Neuronal stem cell (in vitro differentiated cells): Measurements from ENCODE around the gene TRIAP1.
"Not testable (repeated sequence)": the region's sequence is repeated elsewhere in the genome, so short reads cannot be mapped to it uniquely, and the experiment has no call there.

ENCODE experiments used
- DNase-seq: peaks from one replicate; pipeline ENCODE4 v3.0.0-alpha.2; 2013; ENCODE audit warnings: low spot score
- H2AFZ ChIP-seq: one replicate; pipeline ENCODE4 v1.6.1; 2013; ENCODE audit warnings: mild to moderate bottlenecking, low read length, inconsistent platforms
- H2AK5ac ChIP-seq: 2 replicates; pipeline ENCODE4 v1.6.1; 2013; ENCODE audit warnings: low read depth, mild to moderate bottlenecking, inconsistent platforms, low read length, moderate library complexity, mixed read lengths
- H2BK120ac ChIP-seq: 2 replicates; pipeline ENCODE4 v1.6.1; 2013; ENCODE audit warnings: low read depth, mild to moderate bottlenecking, inconsistent platforms, low read length, moderate library complexity, mixed read lengths
- H2BK12ac ChIP-seq: one replicate; pipeline ENCODE4 v1.6.1; 2013; ENCODE audit warnings: low read length, inconsistent platforms
- H2BK15ac ChIP-seq: 2 replicates; pipeline ENCODE4 v1.6.1; 2013; ENCODE audit warnings: mild to moderate bottlenecking, low read length, inconsistent platforms, mixed read lengths
- H2BK5ac ChIP-seq: one replicate; pipeline ENCODE4 v1.6.1; 2013; ENCODE audit warnings: inconsistent platforms, mild to moderate bottlenecking, low read length, moderate library complexity
- H3K14ac ChIP-seq: one replicate; pipeline ENCODE4 v1.6.1; 2013; ENCODE audit warnings: low read length, inconsistent platforms
- H3K18ac ChIP-seq: 2 replicates; pipeline ENCODE4 v1.6.1; 2013; ENCODE audit warnings: low read length, inconsistent platforms
- H3K23ac ChIP-seq: 2 replicates; pipeline ENCODE4 v1.6.1; 2013; ENCODE audit warnings: low read depth, mild to moderate bottlenecking, mixed read lengths, low read length, inconsistent platforms; ENCODE audit not compliant: poor library complexity
- H3K27ac ChIP-seq: replicated peaks from 3 replicates; pipeline ENCODE4 v1.5.1; 2013; ENCODE audit warnings: low read length, inconsistent platforms
- H3K27me3 ChIP-seq, 3 experiments: 2 replicates each; pipeline ENCODE4 v1.6.1; 2013; ENCODE audit warnings: low read length in 3 of 3, mild to moderate bottlenecking in 2 of 3, inconsistent platforms in 1 of 3, low read depth in 1 of 3, mixed read lengths in 1 of 3, moderate library complexity in 1 of 3; ENCODE audit not compliant: control insufficient read depth in 3 of 3, insufficient read depth in 3 of 3
- H3K36me3 ChIP-seq, 2 donors: replicated peaks in 1 of 2; 2 replicates each; pipeline ENCODE4 v1.6.1; 2013; ENCODE audit warnings: low read length in 2 of 2; ENCODE audit not compliant: control insufficient read depth in 2 of 2, insufficient read depth in 2 of 2
- H3K4ac ChIP-seq: 2 replicates; pipeline ENCODE4 v1.6.1; 2013; ENCODE audit warnings: inconsistent platforms, mild to moderate bottlenecking, low read length, moderate library complexity
- H3K4me1 ChIP-seq, 2 donors: 1 replicate in 1 of 2; 2 replicates in 1 of 2; pipeline ENCODE4 v1.6.1; 2013; ENCODE audit warnings: low read length in 2 of 2, low read depth in 1 of 2; ENCODE audit not compliant: control insufficient read depth in 2 of 2, insufficient read depth in 1 of 2
- H3K4me2 ChIP-seq: one replicate; pipeline ENCODE4 v1.6.1; 2013; ENCODE audit warnings: mild to moderate bottlenecking, low read length, inconsistent platforms; ENCODE audit not compliant: insufficient read depth, poor library complexity, severe bottlenecking
- H3K4me3 ChIP-seq, 2 donors: 2 replicates each; pipeline ENCODE4 v1.5.1; 2013; ENCODE audit warnings: low read length in 2 of 2, mild to moderate bottlenecking in 2 of 2, inconsistent platforms in 1 of 2, moderate library complexity in 1 of 2
- H3K79me1 ChIP-seq: one replicate; pipeline ENCODE4 v1.6.1; 2013; ENCODE audit warnings: low read depth, mild to moderate bottlenecking, inconsistent platforms, low read length, moderate library complexity
- H3K9ac ChIP-seq: one replicate; pipeline ENCODE4 v1.6.1; 2013; ENCODE audit warnings: mild to moderate bottlenecking, low read depth, low read length, inconsistent platforms; ENCODE audit not compliant: poor library complexity
- H3K9me3 ChIP-seq, 2 donors: replicated peaks in 1 of 2; 2 replicates each; pipeline versions ENCODE3 to v1.6.1; 2013; ENCODE audit warnings: low read length in 2 of 2, mild to moderate bottlenecking in 2 of 2, inconsistent platforms in 1 of 2, low read depth in 1 of 2, mixed read lengths in 1 of 2, moderate library complexity in 1 of 2; ENCODE audit not compliant: control insufficient read depth in 2 of 2, insufficient read depth in 1 of 2
- H4K8ac ChIP-seq: one replicate; pipeline ENCODE4 v1.6.1; 2013; ENCODE audit warnings: low read depth, mild to moderate bottlenecking, inconsistent platforms, low read length, moderate library complexity
- H4K91ac ChIP-seq: one replicate; pipeline ENCODE4 v1.6.1; 2013; ENCODE audit warnings: low read length, low read depth, mild to moderate bottlenecking, inconsistent platforms; ENCODE audit not compliant: poor library complexity
- WGBS, 2 donors: extraction: QIAGEN DNeasy Blood & Tissue Kit; methylation state at CpG; one replicate each; pipeline ENCODE4 v1.1.7; 2013; ENCODE audit warnings: missing lambda C conversion rate in 2 of 2, mixed read lengths in 1 of 2; ENCODE audit not compliant: insufficient read length in 2 of 2, insufficient replicate concordance in 1 of 2; ENCODE audit errors: extremely low coverage in 2 of 2; 5-methylcytosine and 5-hydroxymethylcytosine counted together

The TRIAP1 gene

GRCh38 chr12:120455302-120455701 lies 9.1 kb upstream of the TRIAP1 start:
- Histone ChIP-seq H4K91ac (no peak overlapping the region), H3K27ac (no peak overlapping the region), H3K79me1 (no peaks in the 10 kb centered on the region), H2BK5ac (no peak overlapping the region), H3K4me2 (no peak overlapping the region), H2BK15ac (no peak overlapping the region), H3K9me3 (no peaks in the 10 kb centered on the region), H2AK5ac (no peak overlapping the region), H3K23ac (no peak overlapping the region), H3K4ac (no peak overlapping the region), H3K4me3 (no peak overlapping the region), H3K18ac (no peak overlapping the region), H3K36me3 (peaks cover 30 to 89% of the 10 kb centered on the region in 2 donors), H4K8ac (no peak overlapping the region), H2BK12ac (no peak overlapping the region), H3K14ac (no peak overlapping the region), H2AFZ (no peak overlapping the region), H3K9ac (no peak overlapping the region), H3K4me1 (no peaks in the 10 kb centered on the region), H2BK120ac (no peak overlapping the region), H3K27me3 (no peaks in the 10 kb centered on the region)
- WGBS, 2 donors: no CpG with 5 or more reads among the region's 7 CpGs
- no peak for DNase-seq

- Histone ChIP-seq H2BK5ac (no peak overlapping the region), H3K18ac (no peak overlapping the region), H4K91ac (no peak overlapping the region), H2BK15ac (no peak overlapping the region), H3K4me1 (no peaks in the 10 kb centered on the region), H3K9me3 (no peaks in the 10 kb centered on the region), H3K4me3 (no peak overlapping the region), H3K27me3 (no peaks in the 10 kb centered on the region), H2AFZ (no peak overlapping the region), H2AK5ac (no peak overlapping the region), H3K36me3 (peaks cover 21 to 89% of the 10 kb centered on the region in 2 donors), H3K14ac (no peak overlapping the region), H3K9ac (no peak overlapping the region), H2BK12ac (no peak overlapping the region), H3K23ac (no peak overlapping the region), H3K79me1 (no peaks in the 10 kb centered on the region), H3K4ac (no peak overlapping the region), H2BK120ac (no peak overlapping the region), H3K27ac (no peak overlapping the region), H4K8ac (no peak overlapping the region), H3K4me2 (no peak overlapping the region)
- WGBS, 2 donors: no CpG with 5 or more reads among the region's 4 CpGs
- DNase-seq: no peak
These were observed 7.8 kb upstream of the TRIAP1 start for GRCh38 chr12:120453977-120454376.

- Histone ChIP-seq H4K8ac (no peak overlapping the region), H3K27ac (no peak overlapping the region), H3K14ac (no peak overlapping the region), H3K9me3 (no peaks in the 10 kb centered on the region), H2BK15ac (no peak overlapping the region), H2BK12ac (no peak overlapping the region), H2AFZ (no peak overlapping the region), H2BK5ac (no peak overlapping the region), H3K23ac (no peak overlapping the region), H3K4me2 (no peak overlapping the region), H3K18ac (no peak overlapping the region), H2AK5ac (no peak overlapping the region), H3K79me1 (no peaks in the 10 kb centered on the region), H3K9ac (no peak overlapping the region), H3K4me1 (no peaks in the 10 kb centered on the region), H3K4ac (no peak overlapping the region), H2BK120ac (no peak overlapping the region), H3K36me3 (peaks cover 19 to 85% of the 10 kb centered on the region in 2 donors), H3K27me3 (no peaks in the 10 kb centered on the region), H4K91ac (no peak overlapping the region), H3K4me3 (no peak overlapping the region)
- DNase-seq: no peak
- WGBS, 2 donors: no CpG with 5 or more reads among the region's 3 CpGs
These were observed 7.0 kb upstream of the TRIAP1 start for GRCh38 chr12:120453060-120453750.

DNA sequence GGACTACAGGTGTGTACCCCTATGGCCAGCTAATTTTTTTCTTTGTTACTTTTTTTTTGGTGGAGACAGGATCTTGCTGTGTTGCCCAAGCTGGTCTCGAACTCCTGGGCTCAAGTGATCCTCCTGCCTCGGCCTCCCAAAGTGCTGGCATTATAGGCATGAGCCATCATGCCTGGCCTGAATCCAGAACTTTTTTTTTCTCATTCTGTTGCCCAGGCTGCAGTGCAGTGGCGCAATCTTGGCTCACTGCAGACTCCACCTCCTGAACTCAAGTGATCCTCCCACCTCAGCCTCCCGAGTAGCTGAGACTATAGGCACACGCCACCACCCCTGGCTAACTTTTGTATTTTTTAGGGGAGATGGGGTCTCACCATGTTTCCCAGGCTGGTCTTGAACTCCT lies 6.3 kb upstream of the TRIAP1 start:
- H3K27ac ChIP-seq, H2BK5ac ChIP-seq, H2AFZ ChIP-seq, H3K79me1 ChIP-seq, H3K9me3 ChIP-seq, H2BK120ac ChIP-seq, DNase-seq, H3K4me3 ChIP-seq, H3K23ac ChIP-seq, H3K18ac ChIP-seq, H3K14ac ChIP-seq, H2BK15ac ChIP-seq, H3K4ac ChIP-seq, H4K91ac ChIP-seq, H2AK5ac ChIP-seq, H3K27me3 ChIP-seq, H3K4me2 ChIP-seq, H4K8ac ChIP-seq, H3K9ac ChIP-seq, H3K4me1 ChIP-seq, H2BK12ac ChIP-seq: not testable (repeated sequence)
- H3K36me3 ChIP-seq: peaks cover 17 to 85% of the 10 kb centered on the region in 2 donors
- WGBS, 2 donors: no CpG with 5 or more reads among the region's 5 CpGs
